ENCODE measurements around the gene SDCBP2.

GRCh38 chr20:1305712-1306111, 23.2 kb downstream of the SDCBP2 start:
- TF ChIP-seq, protein P1, sequence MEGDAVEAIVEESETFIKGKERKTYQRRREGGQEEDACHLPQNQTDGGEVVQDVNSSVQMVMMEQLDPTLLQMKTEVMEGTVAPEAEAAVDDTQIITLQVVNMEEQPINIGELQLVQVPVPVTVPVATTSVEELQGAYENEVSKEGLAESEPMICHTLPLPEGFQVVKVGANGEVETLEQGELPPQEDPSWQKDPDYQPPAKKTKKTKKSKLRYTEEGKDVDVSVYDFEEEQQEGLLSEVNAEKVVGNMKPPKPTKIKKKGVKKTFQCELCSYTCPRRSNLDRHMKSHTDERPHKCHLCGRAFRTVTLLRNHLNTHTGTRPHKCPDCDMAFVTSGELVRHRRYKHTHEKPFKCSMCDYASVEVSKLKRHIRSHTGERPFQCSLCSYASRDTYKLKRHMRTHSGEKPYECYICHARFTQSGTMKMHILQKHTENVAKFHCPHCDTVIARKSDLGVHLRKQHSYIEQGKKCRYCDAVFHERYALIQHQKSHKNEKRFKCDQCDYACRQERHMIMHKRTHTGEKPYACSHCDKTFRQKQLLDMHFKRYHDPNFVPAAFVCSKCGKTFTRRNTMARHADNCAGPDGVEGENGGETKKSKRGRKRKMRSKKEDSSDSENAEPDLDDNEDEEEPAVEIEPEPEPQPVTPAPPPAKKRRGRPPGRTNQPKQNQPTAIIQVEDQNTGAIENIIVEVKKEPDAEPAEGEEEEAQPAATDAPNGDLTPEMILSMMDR (conservative IDR thresholded peaks at IDR 0.05; ENCODE audit: low read depth, low read length): no peak
- TF ChIP-seq SMC3 (IDR thresholded peaks at IDR 0.05; ENCODE audit: low read depth, low read length) (no peak), MAFK (IDR thresholded peaks at IDR 0.05; ENCODE audit: low read depth, low read length) (no peak), RAD21 (IDR thresholded peaks at IDR 0.05; ENCODE audit: low read length) (no peak), CEBPB (IDR thresholded peaks at IDR 0.05; ENCODE audit: low read depth, low read length) (no peak), POLR2A (IDR thresholded peaks at IDR 0.05; ENCODE audit: low read depth, low read length) (no peak), RCOR1 (IDR thresholded peaks at IDR 0.05; ENCODE audit: insufficient replicate concordance, low read length) (no peak), CHD1 (IDR thresholded peaks at IDR 0.05; ENCODE audit: low read depth, low read length) (no peak), BHLHE40 (IDR thresholded peaks at IDR 0.05; ENCODE audit: low read depth, low read length) (no peak), RFX5 (IDR thresholded peaks at IDR 0.05; ENCODE audit: low read depth, low read length) (no peak), FOS (IDR thresholded peaks at IDR 0.05; ENCODE audit: low read depth, low read length) (no peak), MXI1 (IDR thresholded peaks at IDR 0.05; ENCODE audit: borderline replicate concordance, low read depth, low read length) (no peak), MAZ (IDR thresholded peaks at IDR 0.05; ENCODE audit: borderline replicate concordance, low read depth, low read length) (no peak)
- TF ChIP-seq, protein P2, sequence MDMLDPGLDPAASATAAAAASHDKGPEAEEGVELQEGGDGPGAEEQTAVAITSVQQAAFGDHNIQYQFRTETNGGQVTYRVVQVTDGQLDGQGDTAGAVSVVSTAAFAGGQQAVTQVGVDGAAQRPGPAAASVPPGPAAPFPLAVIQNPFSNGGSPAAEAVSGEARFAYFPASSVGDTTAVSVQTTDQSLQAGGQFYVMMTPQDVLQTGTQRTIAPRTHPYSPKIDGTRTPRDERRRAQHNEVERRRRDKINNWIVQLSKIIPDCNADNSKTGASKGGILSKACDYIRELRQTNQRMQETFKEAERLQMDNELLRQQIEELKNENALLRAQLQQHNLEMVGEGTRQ (IDR thresholded peaks at IDR 0.05; ENCODE audit: low read depth, low read length): no peak

All from IMR-90 (cell line).